CD4-positive, alpha-beta T cell treated with Interleukin-4 for 1 hour (primary cell): ENCODE data around the gene TGFB1I1.

Experiments used
- DNase-seq, 2 donors: peaks; one replicate each; pipeline ENCODE4 v3.0.0-alpha.2; 2020 to 2022

TGFB1I1 gene

GRCh38 chr16:31453255-31454204, 18.4 kb upstream of the TGFB1I1 start:
- peak in 1 of 2 donors; percentile 64 for DNase-seq

- peak in 1 of 2 donors; percentile 40 for DNase-seq
Measured at GRCh38 chr16:31455601-31456314, 16.2 kb upstream of the TGFB1I1 start.

GRCh38 chr16:31456988-31457360, 15.0 kb upstream of the TGFB1I1 start:
- no peak for DNase-seq

GRCh38 chr16:31458073-31458843, 13.7 kb upstream of the TGFB1I1 start:
- DNase-seq: peak; percentile 52 to 61

GRCh38 chr16:31458844-31459686, 12.9 kb upstream of the TGFB1I1 start, which contains the start of gene ARMC5:
Gene ARMC5, plus strand, starts transcription at chr16:31459501. Its CDS starts 24 bp downstream, at chr16:31459525.
- DNase-seq: peak; percentile 98

GRCh38 chr16:31459687-31460581, 12.0 kb upstream of the TGFB1I1 start:
- peak; percentile 99 to 100 for DNase-seq

GRCh38 chr16:31460582-31461002, 11.4 kb upstream of the TGFB1I1 start:
- peak in 1 of 2 donors; percentile 69 for DNase-seq

GRCh38 chr16:31461201-31461920, 10.6 kb upstream of the TGFB1I1 start:
- DNase-seq: no peak

GRCh38 chr16:31461921-31462804, 9.8 kb upstream of the TGFB1I1 start:
- no peak for DNase-seq

- no peak for DNase-seq
Measured at GRCh38 chr16:31464348-31464769, 7.6 kb upstream of the TGFB1I1 start.

GRCh38 chr16:31464781-31465260, 7.1 kb upstream of the TGFB1I1 start:
- no peak for DNase-seq

GRCh38 chr16:31465788-31466370, 6.1 kb upstream of the TGFB1I1 start:
- no peak for DNase-seq

- DNase-seq: no peak
Measured at GRCh38 chr16:31466381-31466841, 5.5 kb upstream of the TGFB1I1 start.

- no peak for DNase-seq
Measured at GRCh38 chr16:31467151-31467773, 4.7 kb upstream of the TGFB1I1 start.

- DNase-seq: no peak
Measured at GRCh38 chr16:31467858-31468257, 4.1 kb upstream of the TGFB1I1 start.

GRCh38 chr16:31470615-31471014, 1.3 kb upstream of the TGFB1I1 start:
- no peak for DNase-seq

GRCh38 chr16:31471241-31471874, 594 bp upstream of the TGFB1I1 start:
- DNase-seq: no peak
